Suprapubic skin (tissue), 4 donors: ENCODE measurements around the gene LPCAT3. TPM values are rescaled to one million over a fixed set of nuclear protein-coding genes. Genes with fewer than 3 reads are reported as not detected.
"Not testable (repeated sequence)": the region's sequence is repeated elsewhere in the genome, so short reads cannot be mapped to it uniquely, and the experiment has no call there.

Experiments used
- DNase-seq, 2 donors: peaks; one replicate each; pipeline ENCODE4 v3.0.0-alpha.2; 2019; ENCODE audit warnings: low spot score in 2 of 2
- H3K27ac ChIP-seq: fragments of 200-600 bp; sonication (generic); one replicate; pipeline ENCODE4 v1.5.1; 2019
- H3K27me3 ChIP-seq: fragments of 200-600 bp; sonication (generic); one replicate; pipeline ENCODE4 v1.5.1; 2019
- H3K36me3 ChIP-seq: fragments of 200-600 bp; sonication (generic); one replicate; pipeline ENCODE4 v1.5.1; 2019
- H3K4me1 ChIP-seq: fragments of 200-600 bp; sonication (generic); one replicate; pipeline ENCODE4 v1.5.1; 2019
- H3K4me3 ChIP-seq: fragments of 200-600 bp; sonication (generic); one replicate; pipeline ENCODE4 v1.5.1; 2019; ENCODE audit warnings: mild to moderate bottlenecking
- H3K9me3 ChIP-seq: fragments of 200-600 bp; sonication (generic); one replicate; pipeline ENCODE4 v1.5.1; 2019
- EP300 ChIP-seq: sonication (generic); formaldehyde crosslinking; IDR thresholded peaks from one replicate; pipeline ENCODE4 v1.6.1; 2017; ENCODE audit warnings: antibody characterized with exemption
- POLR2A ChIP-seq, 2 donors: fragments of 450-650 bp; IDR thresholded peaks; one replicate each; pipeline ENCODE4 v1.6.1; 2017; ENCODE audit warnings: antibody characterized with exemption in 2 of 2, mild to moderate bottlenecking in 2 of 2, moderate library complexity in 2 of 2
- POLR2AphosphoS5 ChIP-seq, 3 donors: sonication (generic); formaldehyde crosslinking; IDR thresholded peaks; one replicate each; pipeline ENCODE4 v1.6.1; 2017; ENCODE audit warnings: antibody characterized with exemption in 3 of 3
- WGBS: methylation state at CpG from one replicate; pipeline ENCODE4 v1.1.5; 2018; 5-methylcytosine and 5-hydroxymethylcytosine counted together
- total RNA-seq, 4 donors: library from RNA; depleted of rRNA; stranded (reverse); fragments of >200 nt; gene quantifications; one replicate each; pipeline ENCODE4 v1.1.0, GENCODE V29; 2016
- TF ChIP-seq, protein P1 (sequence below), 2 donors: fragments of 200-600 bp in 1 of 2; fragments of 450-650 bp in 1 of 2; sonication (generic) in 1 of 2; IDR thresholded peaks; one replicate each; pipeline ENCODE4 v1.5.1; 2016 to 2019; ENCODE audit warnings: antibody characterized with exemption in 2 of 2, mild to moderate bottlenecking in 1 of 2, moderate library complexity in 1 of 2

The LPCAT3 gene
- total RNA-seq, 4 donors from 2014 or later, result 51.3 to 79.3 (median 56.8) TPM

DNA sequence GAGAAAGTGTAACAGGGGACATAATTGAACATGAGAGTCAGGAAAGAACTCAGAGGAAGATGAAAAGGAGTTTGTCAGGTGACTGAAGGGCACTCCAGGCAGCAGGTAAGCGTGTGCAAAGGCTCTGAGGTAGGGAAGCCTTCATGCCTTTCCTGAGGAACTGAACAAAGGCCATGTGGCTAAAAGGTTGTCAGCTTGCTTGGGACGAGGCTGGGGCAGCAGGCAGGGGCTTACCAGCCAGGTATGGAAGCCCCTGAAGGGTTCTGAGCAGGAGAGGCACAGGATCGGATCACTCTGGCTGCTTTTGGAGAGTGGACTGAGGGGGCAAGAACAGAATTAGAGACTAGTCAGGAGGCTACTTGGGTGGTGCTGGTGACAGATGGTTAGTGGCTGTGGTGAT is 5.2 kb downstream of the LPCAT3 start:
- H3K9me3 ChIP-seq, result no peaks in the 10 kb centered on the region
- H3K27ac ChIP-seq, result no peak overlapping the region
- no peak for DNase-seq
- no peaks in the 10 kb centered on the region for H3K27me3 ChIP-seq
- no peak for TF ChIP-seq POLR2A (IDR thresholded peaks at IDR 0.05)
- TF ChIP-seq EP300, result no peak
- TF ChIP-seq, protein P1, sequence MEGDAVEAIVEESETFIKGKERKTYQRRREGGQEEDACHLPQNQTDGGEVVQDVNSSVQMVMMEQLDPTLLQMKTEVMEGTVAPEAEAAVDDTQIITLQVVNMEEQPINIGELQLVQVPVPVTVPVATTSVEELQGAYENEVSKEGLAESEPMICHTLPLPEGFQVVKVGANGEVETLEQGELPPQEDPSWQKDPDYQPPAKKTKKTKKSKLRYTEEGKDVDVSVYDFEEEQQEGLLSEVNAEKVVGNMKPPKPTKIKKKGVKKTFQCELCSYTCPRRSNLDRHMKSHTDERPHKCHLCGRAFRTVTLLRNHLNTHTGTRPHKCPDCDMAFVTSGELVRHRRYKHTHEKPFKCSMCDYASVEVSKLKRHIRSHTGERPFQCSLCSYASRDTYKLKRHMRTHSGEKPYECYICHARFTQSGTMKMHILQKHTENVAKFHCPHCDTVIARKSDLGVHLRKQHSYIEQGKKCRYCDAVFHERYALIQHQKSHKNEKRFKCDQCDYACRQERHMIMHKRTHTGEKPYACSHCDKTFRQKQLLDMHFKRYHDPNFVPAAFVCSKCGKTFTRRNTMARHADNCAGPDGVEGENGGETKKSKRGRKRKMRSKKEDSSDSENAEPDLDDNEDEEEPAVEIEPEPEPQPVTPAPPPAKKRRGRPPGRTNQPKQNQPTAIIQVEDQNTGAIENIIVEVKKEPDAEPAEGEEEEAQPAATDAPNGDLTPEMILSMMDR (IDR thresholded peaks at IDR 0.05), result no peak
- no peak for TF ChIP-seq POLR2AphosphoS5 (IDR thresholded peaks at IDR 0.05)
- H3K36me3 ChIP-seq, result peaks cover 9% of the 10 kb centered on the region
- no peak overlapping the region for H3K4me3 ChIP-seq
- H3K4me1 ChIP-seq, result peaks cover 26% of the 10 kb centered on the region
- WGBS, result 92% methylated on average over 3 of the region's 3 CpGs

DNA sequence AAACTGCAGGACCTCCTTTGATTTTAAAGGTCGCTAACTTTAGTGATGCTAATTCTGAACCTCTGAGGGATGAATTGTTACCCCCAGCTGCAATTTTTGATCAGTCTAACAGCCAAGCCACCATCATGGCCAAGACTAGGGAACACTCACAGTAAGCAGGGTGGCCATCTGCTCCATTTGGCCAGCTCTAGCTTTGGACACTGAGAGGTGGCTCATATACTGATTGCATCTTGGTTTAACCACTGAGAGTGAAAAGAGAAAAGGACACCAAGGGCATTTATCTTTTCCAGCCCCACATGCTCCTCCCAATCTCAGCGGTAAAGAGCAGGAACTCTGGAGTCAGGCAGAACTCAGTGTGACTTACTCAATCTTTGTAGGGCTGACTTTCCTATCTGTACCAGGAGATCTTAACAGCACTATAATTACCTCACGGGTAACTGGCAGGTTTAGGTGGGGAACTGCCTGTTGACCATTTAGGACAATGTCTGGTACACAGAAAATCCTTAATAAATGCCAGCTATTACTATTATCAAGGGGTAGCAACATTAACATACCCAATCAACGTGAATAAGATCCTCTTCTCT is 6.2 kb downstream of the LPCAT3 start:
- TF ChIP-seq EP300 (no peak), POLR2AphosphoS5 (IDR thresholded peaks at IDR 0.05) (no peak), POLR2A (IDR thresholded peaks at IDR 0.05) (no peak)
- TF ChIP-seq, protein P1 (IDR thresholded peaks at IDR 0.05), result no peak
- Histone ChIP-seq H3K36me3 (peaks cover 9% of the 10 kb centered on the region), H3K9me3 (no peaks in the 10 kb centered on the region), H3K27me3 (no peaks in the 10 kb centered on the region), H3K4me1 (peaks cover 17% of the 10 kb centered on the region), H3K27ac (no peak overlapping the region), H3K4me3 (no peak overlapping the region)
- 78% methylated on average over 4 of the region's 4 CpGs for WGBS
- DNase-seq, result no peak

DNA sequence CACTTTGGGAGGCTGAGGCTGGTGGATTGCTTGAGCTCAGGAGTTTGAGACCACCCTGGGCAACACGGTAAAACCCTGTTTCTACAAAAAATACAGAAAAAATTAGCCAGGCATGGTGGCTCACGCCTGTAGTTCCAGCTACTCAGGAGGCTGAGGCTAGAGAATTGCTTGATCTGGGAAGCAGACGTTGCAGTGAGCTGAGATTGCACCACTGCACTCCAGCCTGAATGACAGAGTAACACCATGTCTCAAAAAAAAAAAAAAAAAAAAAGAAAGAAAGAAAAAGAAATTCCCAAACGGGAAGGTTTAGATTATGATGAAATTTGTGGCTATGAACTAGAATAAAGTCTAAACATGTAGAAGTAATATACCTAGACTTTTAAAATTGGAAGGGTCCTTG is 6.9 kb downstream of the LPCAT3 start:
- not testable (repeated sequence) for DNase-seq, H3K27ac ChIP-seq, H3K27me3 ChIP-seq, H3K9me3 ChIP-seq, H3K36me3 ChIP-seq, H3K4me3 ChIP-seq
- H3K4me1 ChIP-seq, result peaks cover 10% of the 10 kb centered on the region
- 80% methylated on average over 4 of the region's 4 CpGs for WGBS

DNA sequence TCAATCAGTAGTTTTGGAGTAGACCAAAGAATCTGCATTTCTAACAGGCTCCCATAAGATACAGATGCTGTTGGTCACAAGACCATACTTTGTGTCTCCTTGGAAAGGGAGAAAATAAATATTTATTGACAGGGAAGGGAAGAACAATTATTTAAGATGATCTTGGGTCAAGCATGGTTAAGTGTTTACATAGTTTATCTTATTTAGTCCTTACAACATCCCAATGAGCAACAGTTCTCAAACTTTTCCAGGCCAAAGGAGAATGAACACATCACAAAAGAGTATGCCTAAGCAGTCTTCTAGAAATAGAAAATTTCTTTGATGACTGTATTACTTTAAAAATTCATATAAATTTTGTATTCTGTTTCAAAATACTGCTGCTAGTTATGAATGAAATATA is 8.8 kb downstream of the LPCAT3 start:
- Histone ChIP-seq H3K4me1 (no peaks in the 10 kb centered on the region), H3K36me3 (peaks cover 9% of the 10 kb centered on the region), H3K27ac (no peak overlapping the region)

GRCh38 chr12:7008864-7009263 is 9.4 kb downstream of the LPCAT3 start:
- Histone ChIP-seq H3K27me3 (no peaks in the 10 kb centered on the region), H3K9me3 (no peaks in the 10 kb centered on the region), H3K4me1 (no peaks in the 10 kb centered on the region), H3K27ac (no peak overlapping the region), H3K36me3 (peaks cover 9% of the 10 kb centered on the region), H3K4me3 (no peak overlapping the region)
- no peak for DNase-seq
- TF ChIP-seq POLR2AphosphoS5 (IDR thresholded peaks at IDR 0.05) (no peak), POLR2A (IDR thresholded peaks at IDR 0.05) (no peak), EP300 (no peak)
- TF ChIP-seq, protein P1 (IDR thresholded peaks at IDR 0.05), result no peak
- 94% methylated on average over 2 of the region's 2 CpGs for WGBS

More for the DNA sequence above, 8.8 kb downstream of the LPCAT3 start:
- DNase-seq, result no peak
- TF ChIP-seq EP300, result no peak
- no peak for TF ChIP-seq POLR2A (IDR thresholded peaks at IDR 0.05)
- TF ChIP-seq, protein P1 (IDR thresholded peaks at IDR 0.05), result no peak
- no peak for TF ChIP-seq POLR2AphosphoS5 (IDR thresholded peaks at IDR 0.05)
- no peaks in the 10 kb centered on the region for H3K9me3 ChIP-seq
- H3K4me3 ChIP-seq, result no peak overlapping the region
- H3K27me3 ChIP-seq, result no peaks in the 10 kb centered on the region

DNA sequence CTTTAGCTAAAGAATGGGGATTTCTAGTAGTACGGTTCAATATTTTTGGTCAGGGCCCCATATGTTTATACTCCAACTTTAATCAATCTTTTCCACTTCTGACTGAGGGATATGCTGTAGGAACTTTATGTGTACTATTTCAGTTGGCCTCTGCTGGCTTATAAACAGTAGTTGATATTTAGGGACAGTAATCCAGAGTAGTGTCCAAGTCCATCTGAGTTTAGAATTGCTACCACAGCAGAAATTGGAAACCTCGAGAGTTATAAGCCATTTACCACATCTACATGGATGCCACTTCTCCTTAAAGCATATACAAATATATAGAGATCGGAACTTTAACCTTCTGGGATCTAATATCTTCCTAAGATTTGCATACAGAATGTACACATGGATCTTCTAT is 11.6 kb downstream of the LPCAT3 start:
- no peak for DNase-seq
- WGBS, result 91% methylated on average over 3 of the region's 3 CpGs
- TF ChIP-seq, protein P1 (IDR thresholded peaks at IDR 0.05), result no peak
- TF ChIP-seq POLR2AphosphoS5 (IDR thresholded peaks at IDR 0.05) (no peak), EP300 (no peak), POLR2A (IDR thresholded peaks at IDR 0.05) (no peak)

More for the DNA sequence above, 11.6 kb downstream of the LPCAT3 start:
- H3K4me1 ChIP-seq, result peaks cover 5% of the 10 kb centered on the region
- H3K27ac ChIP-seq, result no peak overlapping the region
- no peaks in the 10 kb centered on the region for H3K9me3 ChIP-seq
- no peak overlapping the region for H3K4me3 ChIP-seq
- peaks cover 6% of the 10 kb centered on the region for H3K36me3 ChIP-seq
- H3K27me3 ChIP-seq, result no peaks in the 10 kb centered on the region
